Hepatocyte (in vitro differentiated cells): Measurements from ENCODE around the gene NAP1L5. TPM values are rescaled to one million over a fixed set of nuclear protein-coding genes. Genes with fewer than 3 reads are reported as not detected.

Experiments used
- DNase-seq: peaks from one replicate; pipeline ENCODE4 v3.0.0-alpha.2; 2016; ENCODE audit warnings: low spot score
- H2AFZ ChIP-seq: fragments of 200-600 bp; sonication (generic); 2 replicates; pipeline ENCODE4 v1.6.0; 2016; ENCODE audit warnings: antibody characterized with exemption, mild to moderate bottlenecking
- H3K27ac ChIP-seq: fragments of 200-600 bp; sonication (generic); 2 replicates; pipeline ENCODE4 v1.5.1; 2016; ENCODE audit warnings: mild to moderate bottlenecking
- H3K27me3 ChIP-seq: fragments of 200-600 bp; sonication (generic); 2 replicates; pipeline ENCODE4 v1.6.1; 2016
- H3K36me3 ChIP-seq: fragments of 200-600 bp; sonication (generic); replicated peaks from 2 replicates; pipeline ENCODE4 v1.5.1; 2016; ENCODE audit warnings: low read depth; ENCODE audit not compliant: insufficient read depth
- H3K4me1 ChIP-seq: fragments of 200-600 bp; sonication (generic); 2 replicates; pipeline ENCODE4 v1.5.1; 2016; ENCODE audit warnings: mild to moderate bottlenecking, moderate library complexity; ENCODE audit not compliant: insufficient read depth
- H3K4me2 ChIP-seq: fragments of 200-600 bp; sonication (generic); 2 replicates; pipeline ENCODE4 v1.6.0; 2016
- H3K4me3 ChIP-seq: fragments of 200-600 bp; sonication (generic); 2 replicates; pipeline ENCODE4 v1.5.1; 2016; ENCODE audit warnings: mild to moderate bottlenecking
- H3K79me2 ChIP-seq: fragments of 200-600 bp; sonication (generic); 2 replicates; pipeline ENCODE4 v1.6.0; 2017; ENCODE audit warnings: mild to moderate bottlenecking
- H3K9me2 ChIP-seq: fragments of 200-600 bp; sonication (generic); replicated peaks from 2 replicates; pipeline ENCODE4 v1.6.0; 2017; ENCODE audit warnings: mild to moderate bottlenecking; ENCODE audit not compliant: insufficient read depth
- H3K9me3 ChIP-seq: fragments of 200-600 bp; sonication (generic); 2 replicates; pipeline ENCODE4 v1.5.1; 2016; ENCODE audit warnings: low read depth, mild to moderate bottlenecking
- H4K20me1 ChIP-seq: fragments of 200-600 bp; sonication (generic); 2 replicates; pipeline ENCODE4 v1.6.0; 2016; ENCODE audit warnings: mild to moderate bottlenecking; ENCODE audit not compliant: insufficient read depth, poor library complexity, severe bottlenecking
- EZH2 ChIP-seq: fragments of 200-600 bp; sonication (generic); IDR thresholded peaks from 2 replicates; pipeline ENCODE4 v1.6.1; 2016; ENCODE audit warnings: antibody characterized with exemption, mild to moderate bottlenecking, borderline replicate concordance
- EZH2phosphoT487 ChIP-seq: fragments of 200-600 bp; sonication (generic); IDR thresholded peaks from one replicate; pipeline ENCODE4 v1.6.1; 2018; ENCODE audit warnings: antibody characterized with exemption, mild to moderate bottlenecking, low read depth, moderate library complexity; ENCODE audit not compliant: unreplicated experiment, severe bottlenecking
- WGBS: methylation state at CpG from one replicate; pipeline ENCODE4 v1.1.6; 2016; ENCODE audit warnings: low lambda C conversion rate; ENCODE audit errors: missing lambda C conversion rate; 5-methylcytosine and 5-hydroxymethylcytosine counted together
- polyA plus RNA-seq: library from polyadenylated mRNA; unstranded; fragments of >200 nt; fragmentation: Nextera tagmentation; extraction: Ambion mirVana; gene quantifications from 2 replicates; pipeline ENCODE4 v1.2.1, GENCODE V29; 2016
- total RNA-seq: library from RNA; depleted of rRNA; stranded (reverse); fragments of >200 nt; gene quantifications from 2 replicates; pipeline ENCODE4 v1.2.3, GENCODE V29; 2014
- TF ChIP-seq, protein P1 (sequence below): fragments of 200-600 bp; sonication (generic); IDR thresholded peaks from 2 replicates; pipeline ENCODE4 v1.5.1; 2016; ENCODE audit warnings: antibody characterized with exemption, mild to moderate bottlenecking; ENCODE audit not compliant: poor library complexity

Gene NAP1L5
- total and polyA plus RNA-seq, 2 experiments from 2014 or later, result 7.4 to 8.0 TPM

GRCh38 chr4:88735564-88735963, 37.9 kb upstream of the NAP1L5 start:
- no peak for DNase-seq
- Histone ChIP-seq H3K4me3 (no peak overlapping the region), H3K9me3 (no peaks in the 10 kb centered on the region), H3K27me3 (no peaks in the 10 kb centered on the region), H3K4me1 (no peaks in the 10 kb centered on the region), H3K4me2 (no peak overlapping the region), H4K20me1 (no peaks in the 10 kb centered on the region), H3K36me3 (no peaks in the 10 kb centered on the region), H3K79me2 (no peaks in the 10 kb centered on the region), H3K27ac (no peak overlapping the region), H2AFZ (no peak overlapping the region), H3K9me2 (no peaks in the 10 kb centered on the region)
- TF ChIP-seq, protein P1, sequence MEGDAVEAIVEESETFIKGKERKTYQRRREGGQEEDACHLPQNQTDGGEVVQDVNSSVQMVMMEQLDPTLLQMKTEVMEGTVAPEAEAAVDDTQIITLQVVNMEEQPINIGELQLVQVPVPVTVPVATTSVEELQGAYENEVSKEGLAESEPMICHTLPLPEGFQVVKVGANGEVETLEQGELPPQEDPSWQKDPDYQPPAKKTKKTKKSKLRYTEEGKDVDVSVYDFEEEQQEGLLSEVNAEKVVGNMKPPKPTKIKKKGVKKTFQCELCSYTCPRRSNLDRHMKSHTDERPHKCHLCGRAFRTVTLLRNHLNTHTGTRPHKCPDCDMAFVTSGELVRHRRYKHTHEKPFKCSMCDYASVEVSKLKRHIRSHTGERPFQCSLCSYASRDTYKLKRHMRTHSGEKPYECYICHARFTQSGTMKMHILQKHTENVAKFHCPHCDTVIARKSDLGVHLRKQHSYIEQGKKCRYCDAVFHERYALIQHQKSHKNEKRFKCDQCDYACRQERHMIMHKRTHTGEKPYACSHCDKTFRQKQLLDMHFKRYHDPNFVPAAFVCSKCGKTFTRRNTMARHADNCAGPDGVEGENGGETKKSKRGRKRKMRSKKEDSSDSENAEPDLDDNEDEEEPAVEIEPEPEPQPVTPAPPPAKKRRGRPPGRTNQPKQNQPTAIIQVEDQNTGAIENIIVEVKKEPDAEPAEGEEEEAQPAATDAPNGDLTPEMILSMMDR, result no peak
- TF ChIP-seq EZH2phosphoT487 (no peak), EZH2 (no peak)
- 96% methylated on average over 1 of the region's 1 CpG for WGBS

DNA sequence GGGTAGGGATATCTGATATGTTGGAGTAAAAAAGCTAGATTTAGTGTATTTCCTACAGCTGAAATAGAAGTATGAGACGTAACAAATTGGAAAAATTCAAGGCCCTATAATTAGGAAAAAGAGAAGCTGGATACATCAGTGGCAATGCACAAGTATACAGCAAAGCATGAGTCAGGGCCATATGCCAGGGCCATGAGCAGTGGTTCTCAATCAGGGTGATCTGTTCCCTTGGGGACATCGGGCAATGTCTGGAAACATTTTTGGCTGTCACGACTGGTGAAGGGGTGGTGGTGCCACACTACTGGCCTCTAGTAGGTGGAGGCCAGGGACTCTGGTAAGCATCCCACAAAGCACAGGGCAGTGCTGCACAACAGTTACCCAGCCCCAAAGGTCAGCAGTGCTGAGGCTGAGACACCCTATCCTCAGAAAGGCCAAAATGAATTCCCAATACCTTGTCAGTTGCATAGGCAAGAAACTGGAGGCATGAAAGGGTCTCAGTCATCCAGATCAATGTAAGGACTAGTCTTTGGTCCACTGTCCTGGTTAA, 36.8 kb upstream of the NAP1L5 start:
- H3K36me3 ChIP-seq, result no peaks in the 10 kb centered on the region
- no peaks in the 10 kb centered on the region for H3K27me3 ChIP-seq
- no peak for DNase-seq
- H3K4me3 ChIP-seq, result no peak overlapping the region
- TF ChIP-seq EZH2phosphoT487 (no peak), EZH2 (no peak)
- TF ChIP-seq, protein P1, result no peak
- WGBS, result 79% methylated on average over 3 of the region's 3 CpGs
- H3K27ac ChIP-seq, result no peak overlapping the region
- no peaks in the 10 kb centered on the region for H3K9me3 ChIP-seq
- no peaks in the 10 kb centered on the region for H4K20me1 ChIP-seq
- H3K4me2 ChIP-seq, result no peak overlapping the region
- no peaks in the 10 kb centered on the region for H3K79me2 ChIP-seq
- no peaks in the 10 kb centered on the region for H3K4me1 ChIP-seq
- H2AFZ ChIP-seq, result no peak overlapping the region
- H3K9me2 ChIP-seq, result no peaks in the 10 kb centered on the region

DNA sequence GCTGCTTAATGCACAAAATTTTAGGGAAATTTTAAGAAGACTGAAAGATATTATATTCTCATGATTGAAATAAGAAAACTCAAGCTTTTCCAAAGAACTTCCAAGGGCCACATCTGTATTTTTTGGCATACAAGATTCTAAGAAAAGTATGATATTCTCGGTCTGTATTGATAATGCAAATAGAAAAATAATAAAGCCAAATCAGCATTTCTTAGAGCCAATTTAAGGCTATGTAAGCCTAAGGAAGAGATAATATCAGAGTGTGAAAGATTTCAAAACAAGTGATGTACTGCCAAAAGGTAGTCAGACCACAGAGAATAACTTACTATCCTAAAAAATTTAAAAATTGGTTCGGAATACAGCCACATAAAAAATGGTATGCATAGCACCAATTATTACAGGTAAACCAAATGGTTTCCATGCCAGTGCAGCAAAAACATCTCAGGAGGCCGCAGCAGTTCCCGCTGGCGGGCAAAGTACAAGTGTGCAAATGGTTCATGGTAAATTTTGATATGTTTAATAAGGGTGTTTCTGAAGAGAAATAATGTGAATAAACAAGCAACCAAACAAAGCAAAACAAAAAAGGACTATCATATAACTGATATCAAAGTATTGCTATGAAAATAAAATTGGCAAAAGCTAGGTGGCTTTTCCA, 35.2 kb upstream of the NAP1L5 start:
- Histone ChIP-seq H3K9me2 (no peaks in the 10 kb centered on the region), H3K4me3 (no peak overlapping the region), H3K27ac (no peak overlapping the region), H3K36me3 (no peaks in the 10 kb centered on the region), H3K4me2 (no peak overlapping the region), H2AFZ (no peak overlapping the region), H3K79me2 (no peaks in the 10 kb centered on the region), H3K27me3 (no peaks in the 10 kb centered on the region), H4K20me1 (no peaks in the 10 kb centered on the region), H3K9me3 (no peaks in the 10 kb centered on the region), H3K4me1 (no peaks in the 10 kb centered on the region)
- no peak for DNase-seq
- TF ChIP-seq EZH2phosphoT487, result no peak
- 96% methylated on average over 5 of the region's 5 CpGs for WGBS

GRCh38 chr4:88731381-88731780, 33.8 kb upstream of the NAP1L5 start:
- Histone ChIP-seq H3K27me3 (no peaks in the 10 kb centered on the region), H4K20me1 (no peaks in the 10 kb centered on the region), H3K79me2 (no peaks in the 10 kb centered on the region), H2AFZ (no peak overlapping the region), H3K4me1 (no peaks in the 10 kb centered on the region), H3K36me3 (no peaks in the 10 kb centered on the region), H3K9me3 (no peaks in the 10 kb centered on the region), H3K27ac (no peak overlapping the region), H3K4me2 (no peak overlapping the region), H3K4me3 (no peak overlapping the region), H3K9me2 (no peaks in the 10 kb centered on the region)
- TF ChIP-seq EZH2phosphoT487 (no peak), EZH2 (no peak)
- TF ChIP-seq, protein P1, result no peak
- no peak for DNase-seq
- WGBS, result 96% methylated on average over 4 of the region's 4 CpGs
